Activated T-cell treated with anti-CD3 and anti-CD28 coated beads, Interleukin-2, amount 50 U/mL, for 24 hours (primary cell): ENCODE data around the gene MXRA8.

Experiments used
- DNase-seq: peaks from one replicate; pipeline ENCODE4 v3.0.0-alpha.2; 2020
- H3K27ac Mint-ChIP-seq: 2 replicates; pipeline ENCODE4 v1.8.0; 2020; ENCODE audit warnings: mild to moderate bottlenecking, mixed read lengths
- H3K27me3 Mint-ChIP-seq: 2 replicates; pipeline ENCODE4 v1.8.0; 2020; ENCODE audit warnings: mixed read lengths
- H3K36me3 Mint-ChIP-seq: 2 replicates; pipeline ENCODE4 v1.8.0; 2020; ENCODE audit warnings: low read depth, mixed read lengths
- H3K4me1 Mint-ChIP-seq: 2 replicates; pipeline ENCODE4 v1.8.0; 2020; ENCODE audit warnings: low read depth, mixed read lengths
- H3K4me3 Mint-ChIP-seq: 2 replicates; pipeline ENCODE4 v1.8.0; 2020; ENCODE audit warnings: mild to moderate bottlenecking, moderate library complexity, mixed read lengths
- H3K9me3 Mint-ChIP-seq: 2 replicates; pipeline ENCODE4 v1.8.0; 2020; ENCODE audit warnings: mixed read lengths

Gene MXRA8

GRCh38 chr1:1303736-1304135 lies 54.6 kb downstream of the MXRA8 start:
- no peak overlapping the region for H3K4me3 Mint-ChIP-seq
- peak overlapping the region; percentile 26 for H3K27ac Mint-ChIP-seq
- peaks cover 4% of the 10 kb centered on the region for H3K36me3 Mint-ChIP-seq
- peaks cover 22% of the 10 kb centered on the region for H3K4me1 Mint-ChIP-seq
- no peaks in the 10 kb centered on the region for H3K27me3 Mint-ChIP-seq
- DNase-seq = no peak
- H3K9me3 Mint-ChIP-seq = no peaks in the 10 kb centered on the region

- no peaks in the 10 kb centered on the region for H3K27me3 Mint-ChIP-seq
- no peak overlapping the region for H3K4me3 Mint-ChIP-seq
- H3K9me3 Mint-ChIP-seq = no peaks in the 10 kb centered on the region
- H3K4me1 Mint-ChIP-seq = peaks cover 22% of the 10 kb centered on the region
- H3K36me3 Mint-ChIP-seq = peaks cover 4% of the 10 kb centered on the region
- H3K27ac Mint-ChIP-seq = no peak overlapping the region
- DNase-seq = no peak
Observed at GRCh38 chr1:1302951-1303509, 55.3 kb downstream of the MXRA8 start.
